GM10248 (cell line): ENCODE data around the gene REN.

Source experiments
- CTCF ChIA-PET: fragments of 300-600 bp; sonication (Branson Sonifier 250); formaldehyde crosslinking; extraction: SDS; loops from one replicate; lab custom pipeline; 2021; ENCODE audit warnings: antibody characterized with exemption; lab: Yijun Ruan, JAX
- POLR2A ChIA-PET: fragments of 350-650 bp; sonication (Branson Sonifier 250); formaldehyde crosslinking; extraction: SDS; loops from one replicate; lab custom pipeline; 2020; ENCODE audit warnings: antibody characterized with exemption; lab: Yijun Ruan, JAX
- DNase-seq: peaks from one replicate; pipeline ENCODE4 v3.0.0; 2012; ENCODE audit errors: extremely low spot score
- TF ChIP-seq, protein P1 (sequence below): IDR thresholded peaks from 2 replicates; pipeline ENCODE4 v1.5.1; 2012; ENCODE audit warnings: mild to moderate bottlenecking, low read depth; ENCODE audit errors: extremely low read depth, missing control alignments, control extremely low read depth

Gene REN

DNA sequence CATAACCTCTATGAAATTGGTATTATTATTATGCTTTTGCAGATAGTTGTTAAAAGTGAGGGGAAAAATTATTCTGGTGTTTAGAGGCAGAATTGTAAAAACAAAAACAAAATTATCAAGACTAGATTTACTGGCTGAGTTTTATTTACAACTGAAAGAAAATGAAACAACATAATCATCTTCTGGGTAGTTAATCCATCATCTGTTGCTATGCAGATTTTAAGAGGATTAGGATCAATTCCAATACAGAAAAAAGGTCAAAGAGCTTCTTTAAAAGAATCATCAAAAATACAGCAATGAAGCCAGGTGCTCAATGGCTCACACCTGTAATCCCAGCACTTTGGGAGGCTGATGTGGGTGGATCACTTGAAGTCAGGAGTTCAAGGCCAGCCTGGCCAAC is 39.3 kb upstream of the REN start:
- no peak for DNase-seq
- POLR2A ChIA-PET, result no interaction called here
- CTCF ChIA-PET, result interaction anchor here (0.8 to 4.0 kb wide), 11 partner anchors 10 to 427 kb away, joined by 3 to 66 read pairs (median 4); partner anchors contain the start of genes KISS1 and REN
- TF ChIP-seq, protein P1, sequence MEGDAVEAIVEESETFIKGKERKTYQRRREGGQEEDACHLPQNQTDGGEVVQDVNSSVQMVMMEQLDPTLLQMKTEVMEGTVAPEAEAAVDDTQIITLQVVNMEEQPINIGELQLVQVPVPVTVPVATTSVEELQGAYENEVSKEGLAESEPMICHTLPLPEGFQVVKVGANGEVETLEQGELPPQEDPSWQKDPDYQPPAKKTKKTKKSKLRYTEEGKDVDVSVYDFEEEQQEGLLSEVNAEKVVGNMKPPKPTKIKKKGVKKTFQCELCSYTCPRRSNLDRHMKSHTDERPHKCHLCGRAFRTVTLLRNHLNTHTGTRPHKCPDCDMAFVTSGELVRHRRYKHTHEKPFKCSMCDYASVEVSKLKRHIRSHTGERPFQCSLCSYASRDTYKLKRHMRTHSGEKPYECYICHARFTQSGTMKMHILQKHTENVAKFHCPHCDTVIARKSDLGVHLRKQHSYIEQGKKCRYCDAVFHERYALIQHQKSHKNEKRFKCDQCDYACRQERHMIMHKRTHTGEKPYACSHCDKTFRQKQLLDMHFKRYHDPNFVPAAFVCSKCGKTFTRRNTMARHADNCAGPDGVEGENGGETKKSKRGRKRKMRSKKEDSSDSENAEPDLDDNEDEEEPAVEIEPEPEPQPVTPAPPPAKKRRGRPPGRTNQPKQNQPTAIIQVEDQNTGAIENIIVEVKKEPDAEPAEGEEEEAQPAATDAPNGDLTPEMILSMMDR, result no peak

DNA sequence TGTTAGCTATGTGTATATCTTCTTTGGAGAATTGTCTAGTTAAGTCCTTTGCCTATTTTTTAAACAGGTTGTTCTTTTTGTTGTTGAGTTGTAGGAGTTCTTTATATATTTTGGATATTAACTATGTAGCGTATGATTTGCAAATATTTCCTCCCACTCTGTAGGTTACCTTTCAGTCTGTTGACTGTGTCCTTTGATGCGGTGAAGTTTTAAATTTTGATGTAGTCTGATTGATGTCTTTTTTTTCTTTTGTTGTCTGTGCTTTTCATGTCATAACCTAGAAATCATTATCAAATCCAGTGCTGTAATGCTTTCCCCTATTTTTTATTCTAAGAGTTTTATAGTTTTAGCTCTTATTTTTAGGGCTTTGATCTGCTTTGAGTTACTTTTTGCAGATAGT is 38.8 kb upstream of the REN start:
- CTCF ChIA-PET, result interaction anchor here (3.1 to 4.0 kb wide), 3 partner anchors 13 to 46 kb away, joined by 20 to 66 read pairs (median 46); partner anchors contain the start of gene REN
- TF ChIP-seq, protein P1, result no peak
- DNase-seq, result no peak
- POLR2A ChIA-PET, result no interaction called here

DNA sequence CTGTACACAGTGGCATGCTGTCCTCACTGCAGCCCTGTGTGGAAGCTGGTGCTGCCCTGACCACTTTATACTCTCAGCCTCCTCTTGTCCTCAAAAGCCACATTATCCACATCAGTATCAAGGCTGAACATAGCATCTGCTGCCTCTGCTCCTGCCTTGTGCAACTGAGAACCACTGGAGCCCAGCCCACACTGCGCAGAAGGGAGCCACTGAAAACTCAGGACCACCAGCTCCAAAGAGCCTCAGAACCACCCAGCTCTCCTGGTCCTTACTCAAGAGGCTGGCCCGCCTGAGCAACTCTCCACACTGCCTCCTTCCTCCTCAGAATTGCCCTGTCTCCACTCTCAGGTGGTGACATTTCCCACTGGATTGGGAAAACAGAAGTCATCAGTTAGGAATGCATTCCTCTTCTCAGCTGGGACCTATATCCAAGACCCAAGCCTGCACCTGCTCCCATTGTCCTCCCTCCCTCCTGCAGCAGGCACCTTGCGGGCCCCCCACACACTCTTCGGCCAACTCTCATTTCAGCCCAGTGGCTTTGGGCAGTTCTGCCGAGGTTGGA is 37.1 kb upstream of the REN start:
- no peak for DNase-seq
- TF ChIP-seq, protein P1, result no peak
- CTCF ChIA-PET, result interaction anchor here (1.2 kb wide), 1 partner anchor 41 kb away, joined by 3 read pairs; no protein-coding TSS in a partner anchor
- POLR2A ChIA-PET, result no interaction called here

DNA sequence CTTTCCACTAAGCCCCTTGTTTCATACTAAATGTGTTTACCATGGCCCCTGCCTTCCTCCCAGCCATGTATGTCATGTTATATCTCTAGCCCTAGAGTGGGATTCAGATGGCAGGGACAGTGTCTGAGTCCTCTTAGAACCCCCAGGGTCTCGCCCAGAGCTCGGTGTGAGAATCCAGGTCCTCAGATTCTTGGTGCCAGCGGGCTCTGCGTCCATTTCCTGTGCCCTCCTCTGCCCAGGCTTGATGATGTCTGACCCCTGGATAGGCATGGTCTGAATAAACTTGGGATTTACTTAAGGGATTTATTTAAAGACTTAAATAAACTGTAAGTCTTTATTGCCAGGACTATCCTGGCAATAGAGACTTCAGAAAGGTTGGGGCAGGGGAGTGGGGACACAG is 36.3 kb upstream of the REN start:
- CTCF ChIA-PET, result interaction anchor here (1.2 kb wide), 1 partner anchor 40 kb away, joined by 3 read pairs; no protein-coding TSS in a partner anchor
- TF ChIP-seq, protein P1, result no peak
- POLR2A ChIA-PET, result no interaction called here
- no peak for DNase-seq

DNA sequence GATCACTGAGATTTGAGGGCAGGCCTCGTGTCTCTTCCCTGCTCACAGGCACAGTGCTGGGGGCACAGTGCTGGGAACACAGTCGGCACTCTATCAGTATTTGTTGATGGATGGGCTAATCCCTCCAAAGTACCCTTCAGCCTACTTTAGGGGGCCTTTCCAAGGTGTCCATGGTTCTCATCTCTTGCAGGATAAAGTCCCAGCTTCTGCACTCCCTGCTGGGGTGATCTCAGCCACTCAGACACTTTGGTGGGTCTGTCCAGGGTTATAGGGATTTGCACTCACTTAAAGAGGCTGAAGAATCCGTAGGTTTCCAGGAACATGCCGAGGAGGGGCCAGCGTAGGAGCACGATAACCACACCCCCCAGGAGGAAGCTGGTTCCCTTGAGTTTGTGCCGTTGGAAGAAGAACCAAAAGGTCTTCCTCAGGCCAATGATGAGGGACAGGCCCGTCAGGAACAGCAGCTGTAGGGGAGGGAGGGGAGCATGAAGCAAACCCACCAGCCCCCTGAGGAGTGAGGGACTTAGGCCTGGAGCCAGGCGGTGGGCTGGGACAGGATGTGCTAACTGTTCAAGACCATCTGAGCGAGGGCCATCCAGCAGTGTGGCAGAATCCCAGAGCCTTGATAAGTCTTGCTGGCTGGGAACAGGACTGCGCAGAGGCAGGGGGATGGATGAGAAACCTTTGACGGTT is 35.4 kb upstream of the REN start:
- POLR2A ChIA-PET, result no interaction called here
- DNase-seq, result no peak
- TF ChIP-seq, protein P1, result no peak
- CTCF ChIA-PET, result interaction anchor here (2.5 kb wide), 1 partner anchor 39 kb away, joined by 7 read pairs; no protein-coding TSS in a partner anchor

DNA sequence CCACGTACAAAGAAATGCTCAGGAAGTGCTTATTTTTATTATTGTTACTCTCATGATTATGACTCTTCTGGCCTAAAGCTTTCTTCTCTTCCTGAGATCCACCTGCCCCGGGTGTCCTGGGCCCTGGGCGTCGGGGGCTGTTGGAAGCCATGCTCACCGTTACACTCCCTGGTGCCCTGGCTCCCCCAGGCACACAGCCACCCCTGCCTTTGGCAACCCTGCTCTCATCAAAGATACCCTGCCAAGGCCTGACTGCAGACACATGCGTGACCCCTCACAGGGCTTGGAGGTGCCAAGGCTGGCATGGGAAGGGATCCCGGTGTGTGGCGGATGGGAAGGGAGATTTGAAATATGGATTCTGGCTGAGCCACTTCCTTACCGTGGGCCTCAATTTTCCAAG is 33.4 kb upstream of the REN start:
- CTCF ChIA-PET, result interaction anchor here (2.5 kb wide), 1 partner anchor 37 kb away, joined by 7 read pairs; no protein-coding TSS in a partner anchor
- no peak for DNase-seq
- POLR2A ChIA-PET, result no interaction called here
- TF ChIP-seq, protein P1, result no peak
